ENCODE results near the gene TTLL13.

TTLL13 gene

DNA sequence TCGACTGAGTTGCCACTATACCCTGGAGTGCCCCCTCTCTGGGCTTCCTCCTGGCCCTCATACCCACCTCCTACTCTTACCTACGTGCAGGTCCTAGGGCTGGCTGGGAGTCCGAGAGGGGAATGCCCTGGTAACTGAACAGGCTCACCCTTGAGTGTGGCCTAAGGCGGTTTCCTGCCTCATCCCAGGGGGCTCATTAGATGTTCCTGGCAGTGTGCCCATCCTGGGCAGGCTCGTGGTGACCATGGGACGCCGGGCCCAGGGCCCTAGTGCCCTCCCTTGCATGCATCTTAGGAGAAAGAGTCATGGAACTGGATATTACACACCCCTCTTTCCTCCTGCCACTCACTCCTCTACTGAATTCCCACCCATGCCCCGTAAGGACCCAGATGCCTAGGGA, 45.4 kb upstream of the TTLL13 start:
- no peak overlapping the region for H3K27ac ChIP-seq
- TF ChIP-seq, protein P1, sequence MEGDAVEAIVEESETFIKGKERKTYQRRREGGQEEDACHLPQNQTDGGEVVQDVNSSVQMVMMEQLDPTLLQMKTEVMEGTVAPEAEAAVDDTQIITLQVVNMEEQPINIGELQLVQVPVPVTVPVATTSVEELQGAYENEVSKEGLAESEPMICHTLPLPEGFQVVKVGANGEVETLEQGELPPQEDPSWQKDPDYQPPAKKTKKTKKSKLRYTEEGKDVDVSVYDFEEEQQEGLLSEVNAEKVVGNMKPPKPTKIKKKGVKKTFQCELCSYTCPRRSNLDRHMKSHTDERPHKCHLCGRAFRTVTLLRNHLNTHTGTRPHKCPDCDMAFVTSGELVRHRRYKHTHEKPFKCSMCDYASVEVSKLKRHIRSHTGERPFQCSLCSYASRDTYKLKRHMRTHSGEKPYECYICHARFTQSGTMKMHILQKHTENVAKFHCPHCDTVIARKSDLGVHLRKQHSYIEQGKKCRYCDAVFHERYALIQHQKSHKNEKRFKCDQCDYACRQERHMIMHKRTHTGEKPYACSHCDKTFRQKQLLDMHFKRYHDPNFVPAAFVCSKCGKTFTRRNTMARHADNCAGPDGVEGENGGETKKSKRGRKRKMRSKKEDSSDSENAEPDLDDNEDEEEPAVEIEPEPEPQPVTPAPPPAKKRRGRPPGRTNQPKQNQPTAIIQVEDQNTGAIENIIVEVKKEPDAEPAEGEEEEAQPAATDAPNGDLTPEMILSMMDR (conservative IDR thresholded peaks at IDR 0.05), result no peak

DNA sequence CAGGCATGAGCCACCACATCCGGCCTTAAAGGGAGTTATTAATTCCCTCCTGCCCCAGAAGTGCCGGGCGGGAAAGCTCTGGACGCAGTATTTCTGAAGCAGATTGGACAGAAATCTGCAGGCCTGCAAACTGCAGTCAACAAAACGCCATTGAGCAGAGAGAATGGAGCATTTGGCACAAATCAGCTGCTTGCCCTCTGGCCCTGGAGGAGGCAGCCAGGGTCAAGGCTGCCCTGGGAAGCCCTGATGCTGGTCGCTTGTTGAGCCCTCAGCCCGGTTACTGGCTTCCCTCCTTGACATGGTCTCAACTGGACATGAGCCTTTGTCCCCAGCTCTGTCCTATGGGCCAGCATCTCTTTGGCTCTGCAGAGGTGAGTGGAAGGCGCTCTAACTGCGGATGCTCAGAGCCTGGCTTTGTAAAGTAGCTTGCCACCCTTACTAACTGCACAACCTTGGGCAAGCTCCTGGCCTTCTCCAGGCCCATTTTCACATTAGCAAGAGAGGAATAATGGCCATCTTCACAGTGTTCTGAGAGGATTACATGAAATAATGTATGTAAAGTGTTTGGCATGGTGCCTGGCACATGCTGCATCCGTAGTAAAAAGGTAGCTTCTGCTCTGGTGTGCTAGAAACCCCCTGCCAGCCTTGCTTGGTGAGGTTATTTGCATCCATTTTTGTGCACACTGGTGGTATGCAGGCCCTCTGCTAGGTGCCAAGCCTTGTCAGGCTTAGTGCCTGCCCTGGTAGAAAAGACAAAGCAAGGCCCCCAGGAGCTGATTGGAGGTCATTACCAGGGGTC, 44.1 kb upstream of the TTLL13 start:
- TF ChIP-seq, protein P1 (conservative IDR thresholded peaks at IDR 0.05), result no peak
- H3K27ac ChIP-seq, result no peak overlapping the region

DNA sequence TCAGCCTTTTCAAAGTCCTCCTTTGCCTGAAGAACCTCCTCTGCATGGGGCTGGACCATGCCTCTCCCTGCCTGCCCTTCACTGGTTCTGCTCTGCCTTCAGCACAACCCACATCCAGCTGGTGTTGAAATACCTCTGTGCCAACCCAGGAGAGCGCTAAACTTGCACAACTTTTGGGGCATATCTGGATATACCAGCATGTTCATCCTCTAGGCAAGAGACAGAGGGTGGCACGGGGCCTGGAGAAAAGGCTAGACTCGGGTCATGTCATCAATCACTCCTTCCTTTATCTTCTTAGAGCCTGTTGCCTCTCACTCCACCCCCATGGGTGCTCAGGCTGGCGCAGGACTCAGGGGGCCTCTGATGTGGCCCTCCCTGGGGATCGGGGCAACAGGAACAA, 43.5 kb upstream of the TTLL13 start:
- no peak overlapping the region for H3K27ac ChIP-seq
- TF ChIP-seq, protein P1 (conservative IDR thresholded peaks at IDR 0.05), result no peak

- TF ChIP-seq, protein P1 (conservative IDR thresholded peaks at IDR 0.05), result no peak
- no peak overlapping the region for H3K27ac ChIP-seq
Measured at GRCh38 chr15:90207252-90207651, 42.1 kb upstream of the TTLL13 start.

GRCh38 chr15:90208356-90208755, 41.0 kb upstream of the TTLL13 start:
- TF ChIP-seq, protein P1 (conservative IDR thresholded peaks at IDR 0.05), result no peak
- no peak overlapping the region for H3K27ac ChIP-seq

DNA sequence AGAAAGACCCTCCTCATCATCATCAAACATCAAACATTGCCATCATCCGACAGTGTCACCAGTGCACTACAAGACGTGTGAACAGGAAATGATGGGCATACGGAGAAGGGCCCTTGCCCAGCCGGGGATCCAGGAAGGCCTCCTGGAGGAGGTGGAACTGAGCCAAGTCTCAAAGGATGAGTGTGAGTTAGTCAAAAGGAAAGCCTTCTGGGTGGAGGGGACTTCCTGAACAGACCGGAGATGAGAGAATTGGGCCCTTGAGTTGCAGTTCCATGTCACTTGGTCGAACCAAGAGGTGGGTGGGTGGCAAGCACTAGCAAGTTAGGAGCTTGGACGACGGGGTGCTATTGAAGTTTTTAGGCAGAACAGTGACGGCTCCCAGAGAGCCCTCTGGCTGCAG, 39.8 kb upstream of the TTLL13 start:
- H3K27ac ChIP-seq, result no peak overlapping the region
- TF ChIP-seq, protein P1 (conservative IDR thresholded peaks at IDR 0.05), result no peak

GRCh38 chr15:90210593-90210992, 38.8 kb upstream of the TTLL13 start:
- TF ChIP-seq, protein P1 (conservative IDR thresholded peaks at IDR 0.05), result no peak
- H3K27ac ChIP-seq, result peak overlapping the region; percentile 76; the same call in 1 of the 2 replicates
